Activated CD8-positive, alpha-beta T cell treated with anti-CD3 and anti-CD28 coated beads for 36 hours (primary cell): Measurements from ENCODE around the gene PARD6G. TPM values are rescaled to one million over a fixed set of nuclear protein-coding genes. Genes with fewer than 3 reads are reported as not detected.
A peak's percentile ranks its signal among the peaks of the same experiment; 100 is the strongest.

Experiments
- ATAC-seq: fragments of 200-7000 bp; cut with Tn5 transposase; one replicate; pipeline ENCODE4 v1.10.0; 2021; ENCODE audit warnings: mild to moderate bottlenecking, moderate library complexity
- CTCF ChIA-PET: fragments of 350-600 bp; sonication (Branson Sonifier 250); formaldehyde crosslinking; loops from one replicate; lab custom pipeline; 2021; ENCODE audit warnings: antibody characterized with exemption; lab: Charles Lee
- POLR2A ChIA-PET: fragments of 350-600 bp; sonication (Branson Sonifier 250); formaldehyde crosslinking; loops from one replicate; lab custom pipeline; 2021; ENCODE audit warnings: antibody characterized with exemption; lab: Charles Lee
- DNase-seq: peaks from one replicate; pipeline ENCODE4 v3.0.0-alpha.2; 2020
- H3K27ac Mint-ChIP-seq: one replicate; pipeline ENCODE4 v1.8.0; 2021; ENCODE audit warnings: mild to moderate bottlenecking, mixed read lengths
- H3K27me3 Mint-ChIP-seq: one replicate; pipeline ENCODE4 v1.8.0; 2021; ENCODE audit warnings: mixed read lengths
- H3K36me3 Mint-ChIP-seq: one replicate; pipeline ENCODE4 v1.8.0; 2021; ENCODE audit warnings: low read depth, mixed read lengths
- H3K4me1 Mint-ChIP-seq: one replicate; pipeline ENCODE4 v1.8.0; 2021; ENCODE audit warnings: low read depth, mixed read lengths
- H3K4me3 Mint-ChIP-seq: one replicate; pipeline ENCODE4 v1.8.0; 2021; ENCODE audit warnings: mild to moderate bottlenecking, moderate library complexity, mixed read lengths
- H3K9me3 Mint-ChIP-seq: one replicate; pipeline ENCODE4 v1.8.0; 2021; ENCODE audit warnings: mixed read lengths
- CTCF ChIP-seq: fragments of 200-600 bp; IDR thresholded peaks from one replicate; pipeline ENCODE4 v1.8.0; 2022; ENCODE audit warnings: antibody characterized with exemption, mild to moderate bottlenecking
- intact Hi-C: fragments of 100-400 bp; cut with micrococcal nuclease; formaldehyde crosslinking; loops from one replicate; pipeline ENCODE4 v1.10.0; 2022
- total RNA-seq, 2 experiments: library from RNA; stranded (reverse); gene quantifications; one replicate each; pipeline ENCODE4 v1.2.3, GENCODE V29; 2021

The PARD6G gene
- total RNA-seq, 2 experiments from 2014 or later = 0.16 to 0.23 TPM

- intact Hi-C loops = no loop called here
- POLR2A ChIA-PET = interaction anchor here (1.0 kb wide), 1 partner anchor 86 kb away, joined by 3 read pairs; no protein-coding TSS in a partner anchor
Observed at GRCh38 chr18:80154293-80154692, 93.0 kb downstream of the PARD6G start.

GRCh38 chr18:80149667-80150066 is 97.6 kb downstream of the PARD6G start:
- DNase-seq = no peak
- ChIA-PET CTCF (no interaction called here), POLR2A (no interaction called here)
- Mint-ChIP-seq H3K27ac (no peak overlapping the region), H3K4me3 (no peak overlapping the region), H3K4me1 (peaks cover 17% of the 10 kb centered on the region), H3K36me3 (peaks cover 5% of the 10 kb centered on the region), H3K27me3 (peaks cover 14% of the 10 kb centered on the region), H3K9me3 (no peaks in the 10 kb centered on the region)
- TF ChIP-seq CTCF = no peak
- intact Hi-C loops = no loop called here
- no peak for ATAC-seq

More at GRCh38 chr18:80154293-80154692, 93.0 kb downstream of the PARD6G start:
- peak; percentile 59 for TF ChIP-seq CTCF
- DNase-seq (peak; percentile 77), ATAC-seq (peak; percentile 90)
- H3K27me3 Mint-ChIP-seq = peaks cover 7% of the 10 kb centered on the region
- H3K4me3 Mint-ChIP-seq = no peak overlapping the region
- no peaks in the 10 kb centered on the region for H3K9me3 Mint-ChIP-seq
- CTCF ChIA-PET = interaction anchor here (0.8 to 2.0 kb wide), 5 partner anchors 9 to 71 kb away, joined by 3 to 7 read pairs (median 4); no protein-coding TSS in a partner anchor
- H3K27ac Mint-ChIP-seq = no peak overlapping the region
- peaks cover under 1% of the 10 kb centered on the region for H3K36me3 Mint-ChIP-seq
- peaks cover 4% of the 10 kb centered on the region for H3K4me1 Mint-ChIP-seq

- Mint-ChIP-seq H3K27me3 (peaks cover 14% of the 10 kb centered on the region), H3K4me1 (peaks cover 14% of the 10 kb centered on the region), H3K36me3 (peaks cover 5% of the 10 kb centered on the region), H3K9me3 (no peaks in the 10 kb centered on the region), H3K4me3 (peak overlapping the region; percentile 75), H3K27ac (no peak overlapping the region)
- no peak for DNase-seq
- ATAC-seq = no peak
- CTCF ChIA-PET = interaction anchor here (1.0 to 1.3 kb wide), 2 partner anchors 8 to 9 kb away, joined by 4 read pairs; no protein-coding TSS in a partner anchor
- POLR2A ChIA-PET = interaction anchor here (0.7 kb wide), 1 partner anchor 114 kb away, joined by 4 read pairs; the partner anchor contains the start of gene RBFA
- no peak for TF ChIP-seq CTCF
- intact Hi-C loops = no loop called here
Observed at GRCh38 chr18:80148326-80149199, 98.8 kb downstream of the PARD6G start.

- H3K4me3 Mint-ChIP-seq = peak overlapping the region; percentile 75
- TF ChIP-seq CTCF = no peak
- ATAC-seq = peak; percentile 92
- intact Hi-C loops = no loop called here
- peak; percentile 92 for DNase-seq
- POLR2A ChIA-PET = interaction anchor here (0.7 kb wide), 1 partner anchor 114 kb away, joined by 4 read pairs; the partner anchor contains the start of gene RBFA
- H3K4me1 Mint-ChIP-seq = peaks cover 14% of the 10 kb centered on the region
- CTCF ChIA-PET = interaction anchor here (1.3 kb wide), 1 partner anchor 9 kb away, joined by 4 read pairs; no protein-coding TSS in a partner anchor
- peaks cover 14% of the 10 kb centered on the region for H3K27me3 Mint-ChIP-seq
- no peaks in the 10 kb centered on the region for H3K9me3 Mint-ChIP-seq
- H3K27ac Mint-ChIP-seq = peak overlapping the region; percentile 75
- H3K36me3 Mint-ChIP-seq = peaks cover 5% of the 10 kb centered on the region
Observed at GRCh38 chr18:80147418-80148325, 99.6 kb downstream of the PARD6G start.
